K562 (cell line): ENCODE measurements around the gene C10orf105. TPM values are rescaled to one million over a fixed set of nuclear protein-coding genes. Genes with fewer than 3 reads are reported as not detected.

Experiments used
- ATAC-seq: fragments of 200-7000 bp; cut with Tn5 transposase; 3 replicates; pipeline ENCODE4 v1.9.1; 2020; ENCODE audit warnings: moderate library complexity
- BruUV-seq: library from RNA; stranded (reverse); fragments of 400-500 nt; replicated peaks from 2 replicates; lab custom pipeline; 2021; lab: Mats Ljungman, UMichigan
- CTCF ChIA-PET: fragments of 300-600 bp; formaldehyde crosslinking; extraction: SDS; loops from one replicate; lab custom pipeline; 2021; ENCODE audit warnings: low intra/inter-chr PET ratio; lab: Yijun Ruan, JAX
- POLR2A ChIA-PET: fragments of 300-600, 350-650 bp; sonication (Branson Sonifier 250); formaldehyde crosslinking; extraction: SDS; loops from one replicate; lab custom pipeline; 2021; ENCODE audit warnings: antibody characterized with exemption, inconsistent platforms; lab: Yijun Ruan, JAX
- DNase-seq, 4 experiments: peaks; one replicate each; pipeline versions ENCODE4 v3.0.0 to v3.0.0-alpha.2; 2011 to 2018; ENCODE audit warnings: low spot score in 3 of 4, mixed read lengths in 3 of 4; ENCODE audit errors: extremely low read depth in 1 of 4
- FAIRE-seq: peaks from 2 replicates; lab custom pipeline; 2011; peaks lifted over from hg19 to GRCh38; lab: Jason Lieb, UNC
- H2AFZ ChIP-seq: 2 replicates; pipeline ENCODE4 v1.6.0; 2011; ENCODE audit warnings: low read depth, low read length, control low read depth, inconsistent platforms
- H3K27ac ChIP-seq: fragments of 200-600 bp; 3 replicates; pipeline ENCODE4 v1.8.0; 2011; ENCODE audit warnings: low read depth, mild to moderate bottlenecking, control low read depth, inconsistent platforms, low read length, moderate library complexity, mixed read lengths; ENCODE audit errors: extremely low read depth
- H3K27me3 ChIP-seq, 2 experiments: fragments of 300-600 bp in 1 of 2; 2 replicates in 1 of 2; 3 replicates in 1 of 2; pipeline versions ENCODE4 v1.6.0 to v1.8.0; 2011; ENCODE audit warnings: inconsistent platforms in 2 of 2, low read length in 2 of 2, mild to moderate bottlenecking in 1 of 2, mixed read lengths in 1 of 2, moderate library complexity in 1 of 2; ENCODE audit not compliant: control insufficient read depth in 2 of 2, insufficient read depth in 2 of 2
- H3K36me3 ChIP-seq: fragments of 300-600 bp; 3 replicates; pipeline ENCODE4 v1.8.0; 2011; ENCODE audit warnings: mild to moderate bottlenecking, low read length, inconsistent platforms; ENCODE audit not compliant: control insufficient read depth, insufficient read depth
- H3K4me1 ChIP-seq, 2 experiments: fragments of 200-600 bp in 1 of 2; replicated peaks in 1 of 2; 2 replicates in 1 of 2; 3 replicates in 1 of 2; pipeline versions ENCODE4 v1.5.1 to v1.8.0; 2011; ENCODE audit warnings: inconsistent platforms in 2 of 2, low read length in 2 of 2, mild to moderate bottlenecking in 1 of 2, mixed read lengths in 1 of 2, moderate library complexity in 1 of 2; ENCODE audit not compliant: control insufficient read depth in 2 of 2, insufficient read depth in 2 of 2
- H3K4me2 ChIP-seq: 2 replicates; pipeline ENCODE4 v1.6.1; 2011; ENCODE audit warnings: low read length, control low read depth, inconsistent platforms, mixed read lengths; ENCODE audit not compliant: insufficient read depth
- H3K4me3 ChIP-seq: fragments of 200-600 bp; sonication (generic), shearing (Covaris generic); 2 replicates; pipeline ENCODE4 v1.5.1; 2016; ENCODE audit warnings: control low read depth, inconsistent platforms
- H3K79me2 ChIP-seq: fragments of 200-600 bp; 3 replicates; pipeline ENCODE4 v1.8.0; 2011; ENCODE audit warnings: low read length, inconsistent platforms; ENCODE audit not compliant: control insufficient read depth, insufficient read depth
- H3K9ac ChIP-seq, 2 experiments: 2 replicates each; pipeline versions ENCODE4 v1.6.0 to v1.6.1; 2011; ENCODE audit warnings: low read depth in 2 of 2, low read length in 2 of 2, control low read depth in 1 of 2, inconsistent platforms in 1 of 2, mild to moderate bottlenecking in 1 of 2, mixed read lengths in 1 of 2; ENCODE audit not compliant: insufficient read depth in 1 of 2
- H3K9me1 ChIP-seq: one replicate; pipeline ENCODE4 v1.6.0; 2011; ENCODE audit warnings: inconsistent platforms, mild to moderate bottlenecking, low read length, moderate library complexity; ENCODE audit not compliant: control insufficient read depth, insufficient read depth
- H3K9me3 ChIP-seq: replicated peaks from 2 replicates; pipeline ENCODE4 v1.5.1; 2011; ENCODE audit warnings: low read depth, low read length, inconsistent platforms; ENCODE audit not compliant: control insufficient read depth, insufficient read depth
- H4K20me1 ChIP-seq: replicated peaks from 2 replicates; pipeline ENCODE4 v1.6.1; 2011; ENCODE audit warnings: low read length, inconsistent platforms, mixed read lengths; ENCODE audit not compliant: control insufficient read depth, insufficient read depth
- CC2D1A ChIP-seq: fragments of 450-650 bp; IDR thresholded peaks from 2 replicates; pipeline ENCODE4 v1.6.1; 2017; ENCODE audit warnings: mild to moderate bottlenecking
- CREM ChIP-seq: IDR thresholded peaks from 2 replicates; pipeline ENCODE4 v1.6.1; 2014; ENCODE audit warnings: antibody characterized with exemption, low read depth
- HDAC2 ChIP-seq: fragments of 450-650 bp; IDR thresholded peaks from 2 replicates; pipeline ENCODE4 v1.6.1; 2016; ENCODE audit warnings: mild to moderate bottlenecking
- SIN3A ChIP-seq, 2 experiments: fragments of 150-350 bp in 1 of 2; IDR thresholded peaks; 2 replicates each; pipeline ENCODE4 v1.6.1; 2011 to 2016; ENCODE audit warnings: borderline replicate concordance in 2 of 2, low read depth in 2 of 2, low read length in 2 of 2, mild to moderate bottlenecking in 2 of 2, moderate library complexity in 2 of 2; ENCODE audit not compliant: control insufficient read depth in 1 of 2
- SP2 ChIP-seq: IDR thresholded peaks from 2 replicates; pipeline ENCODE4 v1.6.1; 2011; ENCODE audit warnings: mild to moderate bottlenecking, low read depth, low read length, moderate library complexity; ENCODE audit not compliant: poor library complexity, severe bottlenecking; ENCODE audit errors: extremely low read depth
- ZKSCAN3 ChIP-seq: fragments of 250-450 bp; sonication (Bioruptor Pico); IDR thresholded peaks from 2 replicates; pipeline ENCODE4 v1.4.0; 2020
- ZNF277 ChIP-seq: fragments of 250-450 bp; sonication (Bioruptor Pico); IDR thresholded peaks from 2 replicates; pipeline ENCODE4 v1.8.0; 2022; ENCODE audit warnings: inconsistent platforms, mild to moderate bottlenecking, moderate library complexity, borderline replicate concordance
- ZNF584 ChIP-seq: fragments of 200-800 bp; sonication (Bioruptor generic); IDR thresholded peaks from 2 replicates; pipeline ENCODE4 v1.6.1; 2016; ENCODE audit warnings: low read depth, mild to moderate bottlenecking, missing genetic modification characterization, missing compliant biosample characterization
- WGBS: fragments of 100-300 bp; shearing (Covaris generic); methylation state at CpG from one replicate; pipeline ENCODE4 v1.1.6; 2016; ENCODE audit warnings: low coverage, mixed read lengths; ENCODE audit not compliant: insufficient coverage; ENCODE audit errors: missing lambda C conversion rate; 5-methylcytosine and 5-hydroxymethylcytosine counted together
- in situ Hi-C: fragments of 300-500 bp; cut with MboI; formaldehyde crosslinking; loops from 4 replicates; pipeline ENCODE4 v1.15.0; 2018; ENCODE audit warnings: inconsistent platforms, mixed read lengths
- intact Hi-C: fragments of 100-400 bp; cut with micrococcal nuclease; formaldehyde crosslinking; loops from 2 replicates; pipeline ENCODE4 v1.14.2; 2022
- polyA plus RNA-seq, 8 experiments: library from polyadenylated mRNA; depleted of rRNA in 4 of 8; stranded (reverse) in 5 of 8; unstranded in 3 of 8; fragments of >200 nt; fragmentation: Nextera tagmentation in 2 of 8; fragmentation: Illumina TruSeq in 1 of 8; extraction: Ambion mirVana in 2 of 8; extraction: Trizol in 1 of 8; gene quantifications; 2 replicates each; pipeline versions ENCODE4 v1.2.1 to v1.2.3, GENCODE V29; 2011 to 2014; ENCODE audit warnings: inconsistent platforms in 1 of 8, missing spikeins in 1 of 8
- total RNA-seq, 7 experiments: library from RNA; depleted of rRNA in 6 of 7; stranded (reverse); fragments of >200 nt in 6 of 7; fragmentation: Illumina TruSeq in 2 of 7; extraction: Trizol in 2 of 7; gene quantifications; 2 replicates each; pipeline versions ENCODE4 v1.2.1 to v1.2.3, GENCODE V29; 2011 to 2021; ENCODE audit warnings: low replicate concordance in 1 of 7

Gene C10orf105
- total and polyA plus RNA-seq, 9 of the 15 experiments (the other 6 are each of a cell fraction or from before 2014, with no cell fraction given), result 0.03 to 0.25 (median 0.04) TPM; not detected in 3

GRCh38 chr10:71715026-71715425 is 4.6 kb downstream of the C10orf105 start (continued):
- TF ChIP-seq SIN3A (IDR thresholded peaks at IDR 0.05; ENCODE audit: borderline replicate concordance in 2 of 2, control insufficient read depth in 1 of 2, low read depth in 2 of 2, low read length in 2 of 2), result no peak

DNA sequence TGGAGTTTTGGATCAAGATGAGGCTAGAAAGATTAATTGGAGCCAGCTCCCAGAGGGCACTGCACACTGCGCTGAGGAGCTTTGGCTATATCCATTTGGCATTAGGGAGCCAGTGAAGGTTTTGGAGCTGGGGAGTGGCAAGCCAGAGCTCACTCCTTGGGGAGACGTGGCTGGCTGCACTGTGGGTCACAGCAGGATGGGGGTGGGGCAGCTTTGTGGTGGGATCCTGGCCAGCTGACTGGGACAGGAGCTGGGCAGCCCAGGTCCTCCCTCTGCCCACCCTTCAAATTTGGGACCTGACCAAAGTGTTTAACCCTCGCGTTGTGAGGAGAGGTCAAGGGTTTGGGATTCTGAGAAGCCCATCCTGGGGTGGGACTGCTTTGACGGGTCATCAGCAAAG is 5.0 kb downstream of the C10orf105 start:
- Histone ChIP-seq H3K4me3 (no peak overlapping the region), H3K9me3 (no peaks in the 10 kb centered on the region), H3K4me1 (peaks cover 24 to 46% of the 10 kb centered on the region in 2 experiments), H2AFZ (peak overlapping the region; percentile 91), H3K4me2 (no peak overlapping the region), H3K79me2 (no peaks in the 10 kb centered on the region), H4K20me1 (no peaks in the 10 kb centered on the region), H3K9ac (peak overlapping the region in 1 of 2 experiments; percentile 15; a peak in 1 of 4 replicates), H3K36me3 (no peaks in the 10 kb centered on the region)
- CTCF ChIA-PET, result interaction anchor here (0.7 kb wide), 1 partner anchor 395 kb away, joined by 3 read pairs; no protein-coding TSS in a partner anchor
- POLR2A ChIA-PET, result interaction anchor here (2.6 kb wide), 1 partner anchor 11 kb away, joined by 6 read pairs; no protein-coding TSS in a partner anchor
- FAIRE-seq, result no peak
- intact Hi-C loops (no loop called here), in situ Hi-C loops (loop anchor here (5.0 kb wide), 1 partner anchor 98 kb away; no protein-coding TSS in a partner anchor)
- BruUV-seq, result no TSS peak
- no peak for TF ChIP-seq SP2
- no peak for TF ChIP-seq CC2D1A
- TF ChIP-seq HDAC2, result no peak
- TF ChIP-seq CREM, result no peak
- TF ChIP-seq ZNF277, result no peak
- no peak for TF ChIP-seq ZNF584 (CRISPR knock-in tag)
- no peak for TF ChIP-seq ZKSCAN3 (CRISPR knock-in tag)
- TF ChIP-seq, all 486 proteins: peak for 0
- no peaks in the 10 kb centered on the region for H3K27me3 ChIP-seq
- DNase-seq (no peak), ATAC-seq (no peak)
- H3K9me1 ChIP-seq, result no peaks in the 10 kb centered on the region
- no peak overlapping the region for H3K27ac ChIP-seq
- 37% methylated on average over 5 of the region's 5 CpGs for WGBS
